CD4-positive, alpha-beta memory T cell (primary cell): ENCODE measurements around the gene SLC5A3. TPM values are rescaled to one million over a fixed set of nuclear protein-coding genes. Genes with fewer than 3 reads are reported as not detected.

Source experiments
- CTCF ChIA-PET: fragments of 350-600 bp; sonication (Branson Sonifier 250); formaldehyde crosslinking; loops from one replicate; lab custom pipeline; 2021; ENCODE audit warnings: inconsistent platforms; ENCODE audit not compliant: partially characterized antibody; lab: Charles Lee
- POLR2A ChIA-PET: fragments of 350-600 bp; sonication (Branson Sonifier 250); formaldehyde crosslinking; loops from one replicate; lab custom pipeline; 2021; ENCODE audit not compliant: partially characterized antibody; lab: Charles Lee
- DNase-seq, 5 donors: peaks; one replicate each; pipeline versions ENCODE4 v3.0.0 to v3.0.0-alpha.2; 2020 to 2022; ENCODE audit warnings: mixed read lengths in 1 of 5
- H3K27ac ChIP-seq: one replicate; pipeline ENCODE4 v1.7.0; 2013; ENCODE audit warnings: low read depth, low read length
- H3K27me3 ChIP-seq: 2 replicates; pipeline ENCODE4 v1.7.0; 2013; ENCODE audit warnings: mild to moderate bottlenecking, low read length, moderate library complexity; ENCODE audit not compliant: insufficient read depth
- H3K36me3 ChIP-seq: 2 replicates; pipeline ENCODE4 v1.7.0; 2013; ENCODE audit warnings: mild to moderate bottlenecking, low read length, moderate library complexity; ENCODE audit not compliant: insufficient read depth
- H3K4me1 ChIP-seq: 2 replicates; pipeline ENCODE4 v1.7.0; 2013; ENCODE audit warnings: mild to moderate bottlenecking, low read length, moderate library complexity; ENCODE audit not compliant: insufficient read depth
- H3K4me3 ChIP-seq, 2 donors: one replicate each; pipeline ENCODE4 v1.7.0; 2013; ENCODE audit warnings: low read length in 2 of 2, mild to moderate bottlenecking in 1 of 2
- H3K9me3 ChIP-seq, 2 donors: one replicate each; pipeline ENCODE4 v1.7.0; 2013; ENCODE audit warnings: low read length in 2 of 2, control low read depth in 1 of 2; ENCODE audit not compliant: control insufficient read depth in 1 of 2
- H3K27ac Mint-ChIP-seq, 7 donors: one replicate each; pipeline ENCODE4 v1.8.0; 2020 to 2021; ENCODE audit warnings: mixed read lengths in 7 of 7, mild to moderate bottlenecking in 6 of 7, inconsistent platforms in 3 of 7, moderate library complexity in 3 of 7
- H3K27me3 Mint-ChIP-seq, 2 donors: one replicate each; pipeline ENCODE4 v1.8.0; 2020 to 2021; ENCODE audit warnings: mixed read lengths in 2 of 2
- H3K36me3 Mint-ChIP-seq, 2 donors: one replicate each; pipeline ENCODE4 v1.8.0; 2020 to 2021; ENCODE audit warnings: mixed read lengths in 2 of 2, inconsistent platforms in 1 of 2, mild to moderate bottlenecking in 1 of 2
- H3K4me1 Mint-ChIP-seq, 4 donors: one replicate each; pipeline ENCODE4 v1.8.0; 2020 to 2021; ENCODE audit warnings: mixed read lengths in 4 of 4, mild to moderate bottlenecking in 1 of 4
- H3K4me3 Mint-ChIP-seq, 8 donors: one replicate each; pipeline ENCODE4 v1.8.0; 2020 to 2021; ENCODE audit warnings: mixed read lengths in 8 of 8, mild to moderate bottlenecking in 7 of 8, moderate library complexity in 6 of 8, inconsistent platforms in 3 of 8
- H3K9me3 Mint-ChIP-seq, 8 donors: one replicate each; pipeline ENCODE4 v1.8.0; 2020 to 2021; ENCODE audit warnings: mixed read lengths in 8 of 8, mild to moderate bottlenecking in 5 of 8, inconsistent platforms in 3 of 8, moderate library complexity in 1 of 8
- intact Hi-C: fragments of 100-400 bp; cut with micrococcal nuclease; formaldehyde crosslinking; loops from one replicate; pipeline ENCODE4 v1.15.1; 2023
- polyA plus RNA-seq, 2 donors: library from polyadenylated mRNA; unstranded; fragments of 300-500 nt; fragmentation: Illumina TruSeq; gene quantifications; one replicate each; pipeline ENCODE4 v1.2.3, GENCODE V29; 2021
- total RNA-seq, 2 experiments: library from RNA; stranded (reverse); gene quantifications; one replicate each; pipeline ENCODE4 v1.2.3, GENCODE V29; 2021

SLC5A3 gene
- total and polyA plus RNA-seq, 4 experiments from 2014 or later: 0.68 to 33.4 (median 17.1) TPM

DNA sequence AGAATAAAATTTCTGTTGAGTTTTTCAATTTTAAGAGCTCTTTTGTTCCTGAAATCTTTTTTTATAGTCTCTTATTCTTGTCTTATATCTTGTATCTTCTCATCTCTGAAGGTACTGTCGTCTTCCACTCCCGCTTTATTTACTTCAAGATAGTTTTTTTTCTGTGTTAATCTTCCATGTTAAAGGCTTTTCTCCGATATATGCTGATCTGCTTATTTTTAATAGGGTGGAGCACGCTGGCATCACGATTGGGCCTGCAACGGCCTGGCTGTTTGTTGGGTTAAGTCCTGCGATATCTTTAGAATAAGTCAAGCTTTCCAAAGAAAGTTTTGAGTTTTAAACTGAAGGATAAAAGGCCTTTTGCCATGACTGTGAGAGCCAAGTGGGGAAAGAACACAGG lies 35.7 kb downstream of the SLC5A3 start:
- H3K27ac Mint-ChIP-seq: peak overlapping the region in 1 of 7 donors; percentile 81
- ChIA-PET POLR2A (no interaction called here), CTCF (interaction anchor here (0.7 kb wide), 2 partner anchors 20 to 185 kb away, joined by 3 read pairs; no protein-coding TSS in a partner anchor)
- no peaks in the 10 kb centered on the region for H3K4me1 ChIP-seq
- no peaks in the 10 kb centered on the region for H3K27me3 Mint-ChIP-seq
- H3K9me3 ChIP-seq: no peaks in the 10 kb centered on the region
- H3K36me3 ChIP-seq: no peaks in the 10 kb centered on the region
- H3K36me3 Mint-ChIP-seq: peaks cover 31 to 54% of the 10 kb centered on the region in 2 donors
- H3K27me3 ChIP-seq: no peaks in the 10 kb centered on the region
- H3K4me3 Mint-ChIP-seq: no peak overlapping the region
- no peak for DNase-seq
- H3K9me3 Mint-ChIP-seq: peaks cover 0 to 4% (median 0%) of the 10 kb centered on the region in 8 donors
- no peak overlapping the region for H3K27ac ChIP-seq
- H3K4me3 ChIP-seq: no peak overlapping the region
- intact Hi-C loops: no loop called here
- H3K4me1 Mint-ChIP-seq: peaks cover 28 to 74% (median 51%) of the 10 kb centered on the region in 4 donors

DNA sequence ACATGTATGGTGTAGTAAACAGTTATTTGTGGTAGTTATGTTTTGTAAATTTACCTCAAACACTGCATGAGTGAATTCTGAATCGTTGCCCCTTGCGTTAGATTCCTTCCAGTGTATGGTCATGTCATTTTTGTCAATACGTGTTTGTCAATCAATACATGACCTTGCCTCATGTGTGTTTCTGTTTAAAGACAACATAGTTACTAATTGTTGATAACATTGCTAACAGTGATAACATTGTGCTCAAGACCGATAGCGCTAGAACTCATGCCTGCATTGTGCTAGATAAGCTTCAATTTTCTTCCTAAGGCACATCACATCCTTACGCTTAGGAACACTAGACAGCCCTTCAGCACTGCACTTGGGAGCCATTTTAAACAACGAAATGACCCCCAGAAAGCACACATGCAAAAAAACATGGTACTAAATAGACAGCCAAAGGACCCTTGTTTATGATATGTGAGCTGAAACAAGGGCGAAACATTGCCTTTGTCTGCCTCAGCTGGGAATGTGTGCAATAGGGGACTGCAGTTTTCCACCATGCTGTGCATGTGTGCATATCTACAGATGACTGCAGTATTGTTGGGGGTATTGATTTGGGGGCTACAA lies 37.3 kb downstream of the SLC5A3 start:
- Mint-ChIP-seq H3K9me3 (peaks cover 0 to 4% (median 0%) of the 10 kb centered on the region in 8 donors), H3K36me3 (peaks cover 24 to 49% of the 10 kb centered on the region in 2 donors), H3K4me1 (peaks cover 29 to 80% (median 55%) of the 10 kb centered on the region in 4 donors), H3K27me3 (no peaks in the 10 kb centered on the region), H3K4me3 (no peak overlapping the region), H3K27ac (no peak overlapping the region)
- DNase-seq: no peak
- no peak overlapping the region for H3K27ac ChIP-seq
- H3K4me3 ChIP-seq: no peak overlapping the region
- intact Hi-C loops: no loop called here
- H3K9me3 ChIP-seq: no peaks in the 10 kb centered on the region
- no peaks in the 10 kb centered on the region for H3K36me3 ChIP-seq
- POLR2A ChIA-PET: interaction anchor here (1.1 kb wide), 1 partner anchor 163 kb away, joined by 5 read pairs; no protein-coding TSS in a partner anchor
- CTCF ChIA-PET: interaction anchor here (0.5 to 1.4 kb wide), 4 partner anchors 10 to 199 kb away, joined by 3 to 4 read pairs (median 3); no protein-coding TSS in a partner anchor
- no peaks in the 10 kb centered on the region for H3K27me3 ChIP-seq
- H3K4me1 ChIP-seq: no peaks in the 10 kb centered on the region

DNA sequence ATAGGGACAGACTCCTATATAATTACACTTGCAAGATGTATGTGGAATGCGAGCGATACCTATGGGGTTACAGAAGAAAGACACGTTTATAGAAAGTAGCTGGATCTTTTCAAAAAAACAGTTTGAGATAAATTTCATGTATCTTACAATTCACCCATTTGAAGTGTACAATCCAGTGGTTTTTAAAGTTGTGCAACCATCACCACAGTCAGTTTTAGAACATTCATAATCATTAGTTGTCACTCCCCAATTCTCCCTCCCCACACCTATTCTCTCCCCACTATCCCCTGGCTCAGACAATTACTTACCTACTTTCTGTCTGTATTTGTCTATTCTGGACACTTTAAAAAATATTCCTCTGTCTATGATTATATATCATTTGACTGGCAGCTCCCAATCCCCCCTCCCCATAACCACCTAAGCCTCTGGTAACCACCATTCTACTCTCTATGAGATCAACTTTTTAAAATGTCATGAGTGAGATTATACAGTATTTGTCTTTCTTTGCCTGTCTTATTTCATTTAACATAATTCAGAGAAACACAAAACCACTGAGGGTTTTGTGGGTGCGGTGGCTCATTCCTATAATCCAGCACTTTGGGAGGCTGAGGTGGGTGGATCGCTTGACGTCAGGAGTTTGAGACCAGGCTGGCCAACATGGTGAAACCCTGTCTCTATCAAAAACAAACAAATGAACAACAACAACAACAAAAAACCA lies 39.1 kb downstream of the SLC5A3 start:
- peaks cover 23 to 74% (median 56%) of the 10 kb centered on the region in 4 donors for H3K4me1 Mint-ChIP-seq
- POLR2A ChIA-PET: interaction anchor here (0.7 kb wide), 1 partner anchor 189 kb away, joined by 3 read pairs; no protein-coding TSS in a partner anchor

DNA sequence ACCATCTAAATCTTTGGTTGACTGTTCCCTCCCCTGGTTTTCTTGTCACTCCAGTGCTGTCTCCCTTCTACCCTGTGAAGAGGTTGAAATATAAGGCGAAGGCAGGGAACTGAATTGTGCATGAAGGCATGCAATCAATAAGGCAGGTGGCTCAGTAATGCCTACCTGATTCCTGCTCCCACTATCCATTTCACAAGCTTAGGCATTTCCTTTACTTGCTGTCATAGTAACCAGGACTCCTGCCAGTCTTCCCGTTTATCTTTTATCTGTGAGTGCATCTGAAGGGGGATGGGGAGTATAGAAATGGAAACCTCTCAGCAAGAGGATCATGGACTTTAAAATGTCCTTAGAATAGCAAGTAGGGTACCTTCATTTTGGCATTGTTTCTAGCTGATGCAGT lies 40.5 kb downstream of the SLC5A3 start:
- Histone ChIP-seq H3K27ac (no peak overlapping the region), H3K4me1 (no peaks in the 10 kb centered on the region), H3K4me3 (no peak overlapping the region), H3K9me3 (no peaks in the 10 kb centered on the region), H3K36me3 (no peaks in the 10 kb centered on the region), H3K27me3 (no peaks in the 10 kb centered on the region)
- Mint-ChIP-seq H3K36me3 (peaks cover 20 to 43% of the 10 kb centered on the region in 2 donors), H3K9me3 (peaks cover 0 to 2% (median 0%) of the 10 kb centered on the region in 8 donors), H3K4me3 (no peak overlapping the region), H3K27me3 (no peaks in the 10 kb centered on the region), H3K27ac (peak overlapping the region in 1 of 7 donors; percentile 61), H3K4me1 (peaks cover 21 to 64% (median 47%) of the 10 kb centered on the region in 4 donors)
- intact Hi-C loops: no loop called here
- no peak for DNase-seq
- CTCF ChIA-PET: interaction anchor here (1.2 kb wide), 1 partner anchor 190 kb away, joined by 5 read pairs; no protein-coding TSS in a partner anchor
- POLR2A ChIA-PET: interaction anchor here (1.0 kb wide), 1 partner anchor 38 kb away, joined by 3 read pairs; no protein-coding TSS in a partner anchor

More for the DNA sequence above, 39.1 kb downstream of the SLC5A3 start:
- H3K36me3 Mint-ChIP-seq: peaks cover 29 to 46% of the 10 kb centered on the region in 2 donors
- Histone ChIP-seq H3K9me3 (no peaks in the 10 kb centered on the region), H3K27ac (no peak overlapping the region), H3K27me3 (no peaks in the 10 kb centered on the region), H3K4me1 (no peaks in the 10 kb centered on the region), H3K36me3 (no peaks in the 10 kb centered on the region), H3K4me3 (no peak overlapping the region)
- intact Hi-C loops: no loop called here
- CTCF ChIA-PET: no interaction called here
- H3K27me3 Mint-ChIP-seq: no peaks in the 10 kb centered on the region
- peaks cover 0 to 2% (median 0%) of the 10 kb centered on the region in 8 donors for H3K9me3 Mint-ChIP-seq
- no peak for DNase-seq
- H3K4me3 Mint-ChIP-seq: no peak overlapping the region
- H3K27ac Mint-ChIP-seq: no peak overlapping the region

DNA sequence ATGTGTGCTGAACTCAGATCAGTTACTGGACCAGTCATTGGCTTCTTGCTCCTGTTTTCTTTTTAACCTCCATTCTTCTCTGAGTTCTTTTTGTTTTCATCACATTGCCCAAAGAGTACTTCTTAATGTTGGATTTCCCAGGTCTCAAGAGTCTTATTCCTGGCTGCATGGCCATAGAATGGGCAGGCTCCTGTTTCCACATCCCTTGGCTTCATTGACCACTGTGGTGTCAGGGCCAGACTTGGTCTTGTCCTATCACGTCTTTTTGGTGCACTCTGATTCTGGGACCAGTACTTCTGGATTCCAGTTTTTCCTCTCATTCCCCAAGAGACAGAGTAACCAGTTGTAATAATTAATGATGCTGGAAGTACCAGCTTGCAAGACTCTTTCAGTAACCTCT lies 41.8 kb downstream of the SLC5A3 start:
- no peaks in the 10 kb centered on the region for H3K4me1 ChIP-seq
- intact Hi-C loops: no loop called here
- no peaks in the 10 kb centered on the region for H3K27me3 Mint-ChIP-seq
- no peak overlapping the region for H3K27ac ChIP-seq
- H3K9me3 Mint-ChIP-seq: no peaks in the 10 kb centered on the region
- no peak for DNase-seq
- H3K4me1 Mint-ChIP-seq: peaks cover 23 to 59% (median 48%) of the 10 kb centered on the region in 4 donors
- H3K4me3 ChIP-seq: no peak overlapping the region
- no peaks in the 10 kb centered on the region for H3K9me3 ChIP-seq
- CTCF ChIA-PET: no interaction called here
- POLR2A ChIA-PET: interaction anchor here (1.1 kb wide), 1 partner anchor 9 kb away, joined by 4 read pairs; no protein-coding TSS in a partner anchor
- H3K36me3 Mint-ChIP-seq: peaks cover 18 to 36% of the 10 kb centered on the region in 2 donors
- H3K27ac Mint-ChIP-seq: peak overlapping the region in 1 of 7 donors; percentile 54
- no peaks in the 10 kb centered on the region for H3K27me3 ChIP-seq
- no peak overlapping the region for H3K4me3 Mint-ChIP-seq
- H3K36me3 ChIP-seq: no peaks in the 10 kb centered on the region

DNA sequence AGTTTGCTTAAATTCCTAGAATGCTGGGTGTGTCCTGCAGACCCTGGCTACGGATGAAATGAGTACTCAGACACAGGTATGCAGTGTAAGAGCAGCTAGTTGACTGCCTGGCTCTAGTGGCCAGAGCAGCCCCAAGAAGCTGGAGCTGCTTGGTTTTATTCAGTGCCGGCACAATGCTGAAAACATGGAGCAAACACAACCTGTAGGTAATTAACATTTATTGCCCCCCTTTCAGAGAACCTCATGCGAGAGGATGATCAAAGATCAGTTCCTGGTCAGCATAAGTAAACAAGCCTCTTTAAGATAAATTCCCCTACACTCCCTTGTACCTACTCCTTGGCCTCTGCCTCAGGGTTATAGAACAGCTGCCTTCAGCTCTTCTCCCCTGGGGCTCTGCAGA lies 43.2 kb downstream of the SLC5A3 start:
- no peaks in the 10 kb centered on the region for H3K27me3 Mint-ChIP-seq
- H3K27me3 ChIP-seq: no peaks in the 10 kb centered on the region

DNA sequence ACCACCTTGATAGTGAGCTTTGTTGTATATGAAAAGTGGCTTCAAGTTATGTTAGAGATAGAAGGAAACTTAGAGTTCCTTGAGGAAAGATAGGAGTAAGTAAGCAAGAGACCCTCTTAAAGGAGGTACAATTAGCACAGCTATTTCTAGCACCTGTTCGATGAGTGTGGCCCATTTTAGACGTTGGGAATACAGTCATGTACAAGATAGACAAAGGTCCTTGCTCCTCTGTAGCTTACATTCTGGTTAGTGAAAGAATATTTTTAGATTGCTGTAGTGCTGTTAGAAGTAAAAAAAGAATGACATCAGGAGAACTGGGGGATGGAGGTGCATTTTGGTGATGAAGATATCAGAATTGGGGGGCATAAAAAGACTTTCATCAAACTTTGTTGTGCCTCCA lies 47.5 kb downstream of the SLC5A3 start:
- Mint-ChIP-seq H3K9me3 (no peaks in the 10 kb centered on the region), H3K36me3 (peaks cover 30 to 32% of the 10 kb centered on the region in 2 donors), H3K4me3 (no peak overlapping the region), H3K4me1 (peaks cover 29 to 54% (median 41%) of the 10 kb centered on the region in 4 donors), H3K27ac (peak overlapping the region in 2 of 7 donors; percentile 4 to 8), H3K27me3 (no peaks in the 10 kb centered on the region)
- ChIA-PET CTCF (interaction anchor here (1.0 to 2.3 kb wide), 7 partner anchors 9 to 247 kb away, joined by 3 to 13 read pairs (median 4); no protein-coding TSS in a partner anchor), POLR2A (interaction anchor here (1.0 kb wide), 1 partner anchor 184 kb away, joined by 3 read pairs; no protein-coding TSS in a partner anchor)
- DNase-seq: no peak
- Histone ChIP-seq H3K4me3 (no peak overlapping the region), H3K36me3 (peaks cover 4% of the 10 kb centered on the region), H3K27me3 (no peaks in the 10 kb centered on the region), H3K9me3 (no peaks in the 10 kb centered on the region), H3K27ac (no peak overlapping the region), H3K4me1 (no peaks in the 10 kb centered on the region)
- intact Hi-C loops: no loop called here

More for the DNA sequence above, 43.2 kb downstream of the SLC5A3 start:
- Histone ChIP-seq H3K36me3 (no peaks in the 10 kb centered on the region), H3K4me3 (no peak overlapping the region), H3K27ac (no peak overlapping the region), H3K9me3 (no peaks in the 10 kb centered on the region), H3K4me1 (no peaks in the 10 kb centered on the region)
- Mint-ChIP-seq H3K4me1 (peaks cover 23 to 52% (median 41%) of the 10 kb centered on the region in 4 donors), H3K9me3 (no peaks in the 10 kb centered on the region), H3K36me3 (peaks cover 15 to 30% of the 10 kb centered on the region in 2 donors), H3K27ac (peak overlapping the region in 2 of 7 donors; percentile 33 to 77), H3K4me3 (no peak overlapping the region)
- CTCF ChIA-PET: no interaction called here
- DNase-seq: no peak
- POLR2A ChIA-PET: interaction anchor here (1.1 kb wide), 1 partner anchor 174 kb away, joined by 3 read pairs; no protein-coding TSS in a partner anchor
- intact Hi-C loops: no loop called here
